ENCODE data around the gene RPS10. TPM values are rescaled to one million over a fixed set of nuclear protein-coding genes. Genes with fewer than 3 reads are reported as not detected.

Gene RPS10
- total RNA-seq, 2 experiments from 2014 or later, result 1,714 to 2,938 TPM

DNA sequence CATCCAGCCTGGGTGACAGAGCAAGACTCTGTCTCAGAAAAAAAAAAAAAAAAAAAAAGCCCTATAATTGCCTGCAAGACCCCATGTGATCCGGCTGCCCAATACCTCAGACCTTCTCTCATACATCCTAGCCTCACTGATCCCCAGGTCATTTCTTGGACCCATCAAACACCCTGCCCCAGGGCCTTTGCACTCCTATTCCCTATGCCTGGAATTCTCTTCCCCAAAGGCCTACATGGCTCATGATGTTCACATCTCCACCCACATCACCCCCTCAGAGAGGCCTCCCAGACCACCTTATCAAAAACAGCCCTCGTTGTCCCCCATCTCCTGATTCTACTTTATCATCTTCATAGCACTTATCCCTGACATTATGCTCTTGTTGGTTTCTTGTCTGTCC, 48.9 kb upstream of the RPS10 start:
- DNase-seq (ENCODE audit: low spot score), result no peak
- peaks cover 20% of the 10 kb centered on the region for H3K36me3 ChIP-seq (ENCODE audit: insufficient read depth, low read length)
- H3K79me2 ChIP-seq (ENCODE audit: insufficient read depth, low read depth, low read length), result peaks cover 89% of the 10 kb centered on the region
- H3K4me2 ChIP-seq (ENCODE audit: low read length), result no peak overlapping the region
- no peak overlapping the region for H3K4me3 ChIP-seq (ENCODE audit: low read depth, low read length, poor library complexity, severe bottlenecking)
- no TSS peak for BruUV-seq (replicated peaks)
- CTCF ChIA-PET (ENCODE audit: unreplicated experiment), result no interaction called here
- H4K20me1 ChIP-seq (ENCODE audit: insufficient read depth, low read length), result no peaks in the 10 kb centered on the region
- no peaks in the 10 kb centered on the region for H3K9me3 ChIP-seq (ENCODE audit: low read length)
- H3K27ac ChIP-seq (ENCODE audit: low read depth, low read length, poor library complexity, severe bottlenecking), result no peak overlapping the region
- intact Hi-C loops (cut with micrococcal nuclease; ENCODE audit: unreplicated experiment), result no loop called here
- H2AFZ ChIP-seq (ENCODE audit: low read length), result no peak overlapping the region
- no peaks in the 10 kb centered on the region for H3K9me2 ChIP-seq (ENCODE audit: insufficient read depth, low read length)
- TF ChIP-seq, protein P1, sequence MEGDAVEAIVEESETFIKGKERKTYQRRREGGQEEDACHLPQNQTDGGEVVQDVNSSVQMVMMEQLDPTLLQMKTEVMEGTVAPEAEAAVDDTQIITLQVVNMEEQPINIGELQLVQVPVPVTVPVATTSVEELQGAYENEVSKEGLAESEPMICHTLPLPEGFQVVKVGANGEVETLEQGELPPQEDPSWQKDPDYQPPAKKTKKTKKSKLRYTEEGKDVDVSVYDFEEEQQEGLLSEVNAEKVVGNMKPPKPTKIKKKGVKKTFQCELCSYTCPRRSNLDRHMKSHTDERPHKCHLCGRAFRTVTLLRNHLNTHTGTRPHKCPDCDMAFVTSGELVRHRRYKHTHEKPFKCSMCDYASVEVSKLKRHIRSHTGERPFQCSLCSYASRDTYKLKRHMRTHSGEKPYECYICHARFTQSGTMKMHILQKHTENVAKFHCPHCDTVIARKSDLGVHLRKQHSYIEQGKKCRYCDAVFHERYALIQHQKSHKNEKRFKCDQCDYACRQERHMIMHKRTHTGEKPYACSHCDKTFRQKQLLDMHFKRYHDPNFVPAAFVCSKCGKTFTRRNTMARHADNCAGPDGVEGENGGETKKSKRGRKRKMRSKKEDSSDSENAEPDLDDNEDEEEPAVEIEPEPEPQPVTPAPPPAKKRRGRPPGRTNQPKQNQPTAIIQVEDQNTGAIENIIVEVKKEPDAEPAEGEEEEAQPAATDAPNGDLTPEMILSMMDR (conservative IDR thresholded peaks at IDR 0.05; ENCODE audit: low read length), result no peak
- TF ChIP-seq EZH2phosphoT487 (IDR thresholded peaks at IDR 0.05; ENCODE audit: borderline replicate concordance, low read depth, low read length), result no peak
- POLR2A ChIA-PET, result interaction anchor here (1.1 kb wide), 1 partner anchor 9 kb away, joined by 3 read pairs; no protein-coding TSS in a partner anchor
- H3K4me1 ChIP-seq (ENCODE audit: insufficient read depth, low read length, poor library complexity, severe bottlenecking), result peaks cover 49% of the 10 kb centered on the region

- Histone ChIP-seq H3K4me3 (ENCODE audit: low read depth, low read length, poor library complexity, severe bottlenecking) (no peak overlapping the region), H3K79me2 (ENCODE audit: insufficient read depth, low read depth, low read length) (peaks cover 90% of the 10 kb centered on the region), H3K4me1 (ENCODE audit: insufficient read depth, low read length, poor library complexity, severe bottlenecking) (peaks cover 57% of the 10 kb centered on the region), H3K27ac (ENCODE audit: low read depth, low read length, poor library complexity, severe bottlenecking) (no peak overlapping the region), H3K36me3 (ENCODE audit: insufficient read depth, low read length) (peaks cover 16% of the 10 kb centered on the region), H3K4me2 (ENCODE audit: low read length) (peak overlapping the region; percentile 18; the same call in 1 of the 2 replicates), H2AFZ (ENCODE audit: low read length) (no peak overlapping the region), H4K20me1 (ENCODE audit: insufficient read depth, low read length) (no peaks in the 10 kb centered on the region), H3K9me2 (ENCODE audit: insufficient read depth, low read length) (no peaks in the 10 kb centered on the region), H3K9me3 (ENCODE audit: low read length) (no peaks in the 10 kb centered on the region)
- no TSS peak for BruUV-seq (replicated peaks)
- ChIA-PET CTCF (ENCODE audit: unreplicated experiment) (no interaction called here), POLR2A (no interaction called here)
- TF ChIP-seq, protein P1 (conservative IDR thresholded peaks at IDR 0.05; ENCODE audit: low read length), result no peak
- DNase-seq (ENCODE audit: low spot score), result no peak
- intact Hi-C loops (cut with micrococcal nuclease; ENCODE audit: unreplicated experiment), result no loop called here
Measured at GRCh38 chr6:34473967-34474366, 48.1 kb upstream of the RPS10 start.

- TF ChIP-seq, protein P1 (conservative IDR thresholded peaks at IDR 0.05; ENCODE audit: low read length), result no peak
- TF ChIP-seq EZH2phosphoT487 (IDR thresholded peaks at IDR 0.05; ENCODE audit: borderline replicate concordance, low read depth, low read length), result no peak
- ChIA-PET POLR2A (no interaction called here), CTCF (ENCODE audit: unreplicated experiment) (no interaction called here)
- Histone ChIP-seq H2AFZ (ENCODE audit: low read length) (no peak overlapping the region), H3K27ac (ENCODE audit: low read depth, low read length, poor library complexity, severe bottlenecking) (no peak overlapping the region), H4K20me1 (ENCODE audit: insufficient read depth, low read length) (no peaks in the 10 kb centered on the region), H3K4me3 (ENCODE audit: low read depth, low read length, poor library complexity, severe bottlenecking) (no peak overlapping the region), H3K4me1 (ENCODE audit: insufficient read depth, low read length, poor library complexity, severe bottlenecking) (peaks cover 70% of the 10 kb centered on the region), H3K9me3 (ENCODE audit: low read length) (no peaks in the 10 kb centered on the region), H3K79me2 (ENCODE audit: insufficient read depth, low read depth, low read length) (peaks cover 94% of the 10 kb centered on the region), H3K9me2 (ENCODE audit: insufficient read depth, low read length) (no peaks in the 10 kb centered on the region), H3K4me2 (ENCODE audit: low read length) (no peak overlapping the region), H3K36me3 (ENCODE audit: insufficient read depth, low read length) (peaks cover 13% of the 10 kb centered on the region)
- intact Hi-C loops (cut with micrococcal nuclease; ENCODE audit: unreplicated experiment), result no loop called here
- no TSS peak for BruUV-seq (replicated peaks)
- DNase-seq (ENCODE audit: low spot score), result no peak
Measured at GRCh38 chr6:34472425-34472824, 46.6 kb upstream of the RPS10 start.

Data from OCI-LY7 (cell line).